ENCODE measurements around the gene SMIM35.

DNA sequence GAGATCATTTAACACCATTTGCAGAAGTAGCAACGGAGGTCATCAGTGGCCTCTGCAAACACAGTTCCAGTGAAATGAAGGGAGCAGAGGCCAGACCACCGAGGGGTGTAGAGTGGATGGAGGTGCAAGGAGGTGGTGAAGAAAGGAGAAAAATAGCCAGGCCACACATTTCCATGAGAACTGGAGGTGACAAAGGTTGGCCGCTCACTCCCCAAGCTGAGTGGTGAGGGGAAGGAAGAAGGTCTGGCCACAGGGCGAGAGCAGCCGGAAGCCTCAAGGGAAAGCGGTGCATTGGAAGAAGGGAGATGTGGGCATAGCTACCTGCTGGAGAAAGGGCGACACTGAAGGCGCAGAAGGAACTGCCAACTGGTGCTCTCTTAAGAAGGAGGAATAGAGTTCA, 30.0 kb downstream of the SMIM35 start:
- TF ChIP-seq, protein P1, sequence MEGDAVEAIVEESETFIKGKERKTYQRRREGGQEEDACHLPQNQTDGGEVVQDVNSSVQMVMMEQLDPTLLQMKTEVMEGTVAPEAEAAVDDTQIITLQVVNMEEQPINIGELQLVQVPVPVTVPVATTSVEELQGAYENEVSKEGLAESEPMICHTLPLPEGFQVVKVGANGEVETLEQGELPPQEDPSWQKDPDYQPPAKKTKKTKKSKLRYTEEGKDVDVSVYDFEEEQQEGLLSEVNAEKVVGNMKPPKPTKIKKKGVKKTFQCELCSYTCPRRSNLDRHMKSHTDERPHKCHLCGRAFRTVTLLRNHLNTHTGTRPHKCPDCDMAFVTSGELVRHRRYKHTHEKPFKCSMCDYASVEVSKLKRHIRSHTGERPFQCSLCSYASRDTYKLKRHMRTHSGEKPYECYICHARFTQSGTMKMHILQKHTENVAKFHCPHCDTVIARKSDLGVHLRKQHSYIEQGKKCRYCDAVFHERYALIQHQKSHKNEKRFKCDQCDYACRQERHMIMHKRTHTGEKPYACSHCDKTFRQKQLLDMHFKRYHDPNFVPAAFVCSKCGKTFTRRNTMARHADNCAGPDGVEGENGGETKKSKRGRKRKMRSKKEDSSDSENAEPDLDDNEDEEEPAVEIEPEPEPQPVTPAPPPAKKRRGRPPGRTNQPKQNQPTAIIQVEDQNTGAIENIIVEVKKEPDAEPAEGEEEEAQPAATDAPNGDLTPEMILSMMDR (conservative IDR thresholded peaks at IDR 0.05; ENCODE audit: low read depth, low read length), result no peak
- TF ChIP-seq EZH2phosphoT487 (IDR thresholded peaks at IDR 0.05; ENCODE audit: borderline replicate concordance, low read length), result no peak

Measured in PC-3 (cell line).